Measurements from ENCODE around the gene ZXDA.
A peak's percentile ranks its signal among the peaks of the same experiment; 100 is the strongest.

The ZXDA gene

DNA sequence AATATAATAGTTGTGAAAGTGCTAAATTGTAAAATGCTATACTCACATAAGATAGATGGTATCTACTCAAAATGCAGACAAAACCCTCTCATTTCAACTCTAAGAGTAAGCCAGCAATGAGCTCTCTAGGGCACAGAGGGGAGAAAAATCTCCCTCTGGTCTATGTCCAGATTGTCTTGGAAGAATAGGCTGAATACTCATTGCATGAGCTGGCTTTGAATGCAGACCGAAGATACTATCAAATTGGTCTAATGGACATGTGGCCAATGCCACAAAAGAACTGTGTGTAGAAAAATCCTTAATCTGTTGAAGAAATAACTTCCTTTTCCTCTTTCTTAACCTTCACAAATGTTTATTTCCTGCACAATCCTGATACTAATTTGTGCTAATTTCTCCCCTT lies 3.5 kb downstream of the ZXDA start:
- Mint-ChIP-seq H3K27me3 (no peaks in the 10 kb centered on the region), H3K4me1 (ENCODE audit: low read depth) (peaks cover 13% of the 10 kb centered on the region), H3K36me3 (ENCODE audit: low read depth) (no peaks in the 10 kb centered on the region)

GRCh38 chrX:57905141-57905540 lies 5.1 kb downstream of the ZXDA start:
- Mint-ChIP-seq H3K36me3 (ENCODE audit: low read depth) (no peaks in the 10 kb centered on the region), H3K27ac (no peak overlapping the region), H3K27me3 (no peaks in the 10 kb centered on the region), H3K4me1 (ENCODE audit: low read depth) (peaks cover 5% of the 10 kb centered on the region), H3K9me3 (no peaks in the 10 kb centered on the region), H3K4me3 (peak overlapping the region; percentile 17)
- intact Hi-C loops (cut with micrococcal nuclease), result loop anchor here (5.0 kb wide), 1 partner anchor 313 kb away; the partner anchor contains the start of gene ZXDB

More for the DNA sequence above, 3.5 kb downstream of the ZXDA start:
- no peaks in the 10 kb centered on the region for H3K9me3 Mint-ChIP-seq
- no peak overlapping the region for H3K27ac Mint-ChIP-seq
- intact Hi-C loops (cut with micrococcal nuclease), result loop anchor here (5.0 kb wide), 1 partner anchor 314 kb away; the partner anchor contains the start of gene ZXDB
- no peak overlapping the region for H3K4me3 Mint-ChIP-seq

DNA sequence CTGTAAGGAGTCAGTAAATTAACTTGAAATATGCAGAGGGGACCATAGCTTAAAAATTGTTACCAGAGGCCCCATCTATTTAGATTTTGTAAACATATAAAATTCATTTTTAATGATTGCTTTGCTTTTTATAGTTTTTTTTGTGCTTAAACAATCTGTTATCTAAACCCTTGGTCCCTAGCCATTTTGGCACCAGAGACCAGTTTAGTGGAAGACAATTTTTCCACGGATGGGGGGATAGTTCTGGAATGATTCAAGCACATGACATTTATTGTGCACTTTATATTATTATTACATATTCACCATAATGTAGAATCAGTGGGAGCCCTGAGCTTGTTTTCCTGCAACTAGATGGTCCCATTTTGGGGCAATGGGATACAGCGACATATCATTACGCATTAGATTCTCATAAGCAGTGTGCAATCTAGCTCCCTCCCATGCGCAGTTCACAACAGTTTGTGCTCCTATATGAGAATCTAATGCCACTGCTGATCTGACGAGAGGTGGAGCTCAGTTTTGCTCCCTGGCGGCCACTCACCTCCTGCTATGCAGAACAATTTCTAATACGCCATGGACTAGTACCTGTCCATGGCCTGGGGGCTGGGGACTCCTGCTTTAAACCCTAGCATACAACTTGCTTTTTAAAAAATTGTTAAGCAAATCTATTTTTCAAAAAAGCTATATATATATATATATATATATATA lies 5.9 kb downstream of the ZXDA start:
- intact Hi-C loops (cut with micrococcal nuclease), result no loop called here
- Mint-ChIP-seq H3K4me1 (ENCODE audit: low read depth) (peaks cover 5% of the 10 kb centered on the region), H3K27me3 (no peaks in the 10 kb centered on the region), H3K27ac (no peak overlapping the region), H3K9me3 (no peaks in the 10 kb centered on the region), H3K4me3 (no peak overlapping the region), H3K36me3 (ENCODE audit: low read depth) (no peaks in the 10 kb centered on the region)

- Mint-ChIP-seq H3K9me3 (no peaks in the 10 kb centered on the region), H3K4me3 (no peak overlapping the region)
- intact Hi-C loops (cut with micrococcal nuclease), result no loop called here
These were observed 7.6 kb downstream of the ZXDA start for GRCh38 chrX:57902633-57903032.

GRCh38 chrX:57901466-57901865 lies 8.8 kb downstream of the ZXDA start:
- Mint-ChIP-seq H3K27me3 (no peaks in the 10 kb centered on the region), H3K36me3 (ENCODE audit: low read depth) (no peaks in the 10 kb centered on the region), H3K27ac (no peak overlapping the region), H3K4me1 (ENCODE audit: low read depth) (peaks cover 4% of the 10 kb centered on the region), H3K4me3 (no peak overlapping the region), H3K9me3 (no peaks in the 10 kb centered on the region)
- intact Hi-C loops (cut with micrococcal nuclease), result no loop called here

More at GRCh38 chrX:57902633-57903032, 7.6 kb downstream of the ZXDA start:
- Mint-ChIP-seq H3K4me1 (ENCODE audit: low read depth) (peaks cover 5% of the 10 kb centered on the region), H3K27ac (no peak overlapping the region), H3K36me3 (ENCODE audit: low read depth) (no peaks in the 10 kb centered on the region), H3K27me3 (no peaks in the 10 kb centered on the region)

GRCh38 chrX:57900975-57901374 lies 9.3 kb downstream of the ZXDA start:
- no peak overlapping the region for H3K27ac Mint-ChIP-seq
- intact Hi-C loops (cut with micrococcal nuclease), result no loop called here
- H3K36me3 Mint-ChIP-seq (ENCODE audit: low read depth), result no peaks in the 10 kb centered on the region
- H3K4me1 Mint-ChIP-seq (ENCODE audit: low read depth), result no peaks in the 10 kb centered on the region
- no peaks in the 10 kb centered on the region for H3K27me3 Mint-ChIP-seq
- H3K4me3 Mint-ChIP-seq, result no peak overlapping the region
- H3K9me3 Mint-ChIP-seq, result no peaks in the 10 kb centered on the region

DNA sequence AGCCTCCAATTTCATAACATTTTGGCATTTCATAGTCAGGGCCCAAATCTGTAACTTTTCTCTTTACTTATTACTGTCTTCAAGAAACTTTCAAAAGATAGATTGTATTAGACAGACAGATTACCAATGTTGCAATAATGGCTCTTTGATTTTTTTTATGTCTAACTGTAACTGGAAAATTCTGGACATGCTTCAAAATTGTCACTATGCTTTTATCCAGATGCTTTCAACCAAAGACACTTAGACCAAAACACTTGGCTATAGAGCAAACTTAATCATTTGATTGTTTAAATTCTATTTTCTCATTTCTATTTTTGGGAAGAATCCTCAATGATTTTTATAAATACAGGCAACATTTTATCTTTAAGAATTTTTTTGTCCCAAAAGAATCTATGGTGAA lies 10.4 kb downstream of the ZXDA start:
- H3K27me3 Mint-ChIP-seq, result no peaks in the 10 kb centered on the region

DNA sequence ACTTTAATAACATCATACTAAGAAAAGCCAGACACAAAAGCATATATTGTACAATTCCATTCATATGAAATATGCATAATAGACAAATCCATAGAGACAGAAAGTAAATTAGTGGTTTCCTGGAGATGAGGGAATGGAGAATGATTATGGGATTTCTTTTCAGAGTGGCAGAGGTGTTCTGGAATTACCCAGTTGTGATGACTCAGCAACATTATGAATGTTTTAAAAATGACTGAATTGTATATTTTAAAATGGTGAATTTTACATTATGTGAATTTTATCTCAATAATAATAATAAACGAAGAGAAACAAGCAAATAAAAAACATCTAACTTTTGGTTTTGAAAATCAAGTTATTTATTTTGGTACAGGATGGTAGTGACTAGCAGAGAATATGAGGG lies 11.2 kb downstream of the ZXDA start:
- Mint-ChIP-seq H3K27me3 (no peaks in the 10 kb centered on the region), H3K4me3 (no peak overlapping the region), H3K27ac (no peak overlapping the region), H3K4me1 (ENCODE audit: low read depth) (no peaks in the 10 kb centered on the region), H3K36me3 (ENCODE audit: low read depth) (no peaks in the 10 kb centered on the region), H3K9me3 (no peaks in the 10 kb centered on the region)
- intact Hi-C loops (cut with micrococcal nuclease), result no loop called here

More for the DNA sequence above, 10.4 kb downstream of the ZXDA start:
- Mint-ChIP-seq H3K27ac (no peak overlapping the region), H3K9me3 (no peaks in the 10 kb centered on the region), H3K4me3 (no peak overlapping the region), H3K4me1 (ENCODE audit: low read depth) (no peaks in the 10 kb centered on the region), H3K36me3 (ENCODE audit: low read depth) (no peaks in the 10 kb centered on the region)
- intact Hi-C loops (cut with micrococcal nuclease), result no loop called here

DNA sequence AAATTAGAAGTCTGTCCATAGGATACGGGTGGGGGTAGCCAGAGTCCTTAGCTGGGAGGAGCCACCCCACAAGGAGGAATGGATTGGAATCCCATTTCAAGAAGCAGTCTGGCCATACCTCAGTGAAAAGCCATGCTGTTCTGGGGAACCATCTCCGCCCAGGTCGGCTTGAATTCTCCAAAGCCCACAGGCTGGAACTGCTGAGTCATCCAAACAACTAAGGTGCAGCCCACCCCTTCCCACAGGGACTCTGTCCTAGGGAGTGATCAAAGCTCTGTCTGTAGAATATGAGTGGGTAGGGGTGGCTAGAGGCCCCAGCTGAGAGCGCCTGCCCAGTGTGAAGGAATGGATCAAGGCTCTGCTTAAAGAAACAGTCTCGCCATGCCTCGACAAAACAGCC lies 38.8 kb downstream of the ZXDA start:
- no peaks in the 10 kb centered on the region for H3K27me3 Mint-ChIP-seq
- H3K36me3 Mint-ChIP-seq (ENCODE audit: low read depth), result no peaks in the 10 kb centered on the region
- no peak overlapping the region for H3K27ac Mint-ChIP-seq
- H3K4me1 Mint-ChIP-seq (ENCODE audit: low read depth), result no peaks in the 10 kb centered on the region
- intact Hi-C loops (cut with micrococcal nuclease), result no loop called here
- peaks cover 31% of the 10 kb centered on the region for H3K9me3 Mint-ChIP-seq
- H3K4me3 Mint-ChIP-seq, result no peak overlapping the region
